Stomach (tissue), 4 donors: Measurements from ENCODE around the gene USB1.

Experiments
- POLR2A ChIP-seq, 4 donors: fragments of 450-650 bp; IDR thresholded peaks; one replicate each; pipeline ENCODE4 v1.6.1; 2016; ENCODE audit warnings: antibody characterized with exemption in 4 of 4, control low read depth in 2 of 4, mild to moderate bottlenecking in 1 of 4, moderate library complexity in 1 of 4
- POLR2AphosphoS5 ChIP-seq, 3 donors: sonication (generic); formaldehyde crosslinking; IDR thresholded peaks; one replicate each; pipeline ENCODE4 v1.6.1; 2016; ENCODE audit warnings: antibody characterized with exemption in 3 of 3
- TF ChIP-seq, protein P1 (sequence below), 7 experiments: fragments of 450-650 bp in 4 of 7; fragments of 200-600 bp in 3 of 7; sonication (generic) in 3 of 7; IDR thresholded peaks; one replicate each; pipeline ENCODE4 v1.5.1; 2016 to 2019; ENCODE audit warnings: antibody characterized with exemption in 7 of 7, control low read depth in 2 of 7, mild to moderate bottlenecking in 1 of 7

DNA sequence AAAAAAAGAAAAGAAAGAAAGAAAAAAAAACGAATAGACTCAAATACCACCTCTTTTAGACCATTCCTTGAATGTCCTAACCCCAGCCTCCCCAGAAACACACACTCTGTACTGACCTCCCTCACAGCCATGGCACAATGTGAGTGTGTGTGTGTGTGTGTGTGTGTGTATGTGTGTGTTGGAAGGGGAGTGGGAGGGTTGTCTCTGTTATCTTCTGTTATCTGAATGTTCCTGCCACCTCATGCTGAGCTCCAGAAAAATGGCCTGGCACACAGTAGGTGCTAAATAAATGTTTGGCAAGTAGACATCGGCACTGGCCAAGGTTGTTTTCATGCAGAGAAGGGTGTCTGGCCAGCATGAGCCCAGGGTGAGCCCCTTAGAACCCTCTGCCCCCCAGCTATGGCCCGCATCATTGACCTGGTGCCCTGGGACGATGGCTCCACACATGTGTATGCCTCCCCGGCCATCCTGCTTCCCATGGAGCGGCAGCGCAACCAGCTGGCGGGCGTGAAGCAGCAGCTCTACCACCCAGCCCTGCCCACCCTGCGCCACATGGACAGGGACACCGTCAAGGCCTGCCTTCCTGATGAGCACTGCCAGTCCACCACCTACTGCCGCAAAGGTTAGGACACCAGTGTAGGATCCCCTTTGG is 23.7 kb upstream of the USB1 start:
- TF ChIP-seq, protein P1, sequence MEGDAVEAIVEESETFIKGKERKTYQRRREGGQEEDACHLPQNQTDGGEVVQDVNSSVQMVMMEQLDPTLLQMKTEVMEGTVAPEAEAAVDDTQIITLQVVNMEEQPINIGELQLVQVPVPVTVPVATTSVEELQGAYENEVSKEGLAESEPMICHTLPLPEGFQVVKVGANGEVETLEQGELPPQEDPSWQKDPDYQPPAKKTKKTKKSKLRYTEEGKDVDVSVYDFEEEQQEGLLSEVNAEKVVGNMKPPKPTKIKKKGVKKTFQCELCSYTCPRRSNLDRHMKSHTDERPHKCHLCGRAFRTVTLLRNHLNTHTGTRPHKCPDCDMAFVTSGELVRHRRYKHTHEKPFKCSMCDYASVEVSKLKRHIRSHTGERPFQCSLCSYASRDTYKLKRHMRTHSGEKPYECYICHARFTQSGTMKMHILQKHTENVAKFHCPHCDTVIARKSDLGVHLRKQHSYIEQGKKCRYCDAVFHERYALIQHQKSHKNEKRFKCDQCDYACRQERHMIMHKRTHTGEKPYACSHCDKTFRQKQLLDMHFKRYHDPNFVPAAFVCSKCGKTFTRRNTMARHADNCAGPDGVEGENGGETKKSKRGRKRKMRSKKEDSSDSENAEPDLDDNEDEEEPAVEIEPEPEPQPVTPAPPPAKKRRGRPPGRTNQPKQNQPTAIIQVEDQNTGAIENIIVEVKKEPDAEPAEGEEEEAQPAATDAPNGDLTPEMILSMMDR (IDR thresholded peaks at IDR 0.05): no peak
- TF ChIP-seq POLR2A (IDR thresholded peaks at IDR 0.05): no peak
- no peak for TF ChIP-seq POLR2AphosphoS5 (IDR thresholded peaks at IDR 0.05)
